PFSK-1 (cell line): ENCODE measurements around the gene ADGRL2.

Experiments used
- FOXP2 ChIP-seq: optimal IDR thresholded peaks from 2 replicates; pipeline ENCODE3; 2011; ENCODE audit warnings: borderline replicate concordance, control low read depth, inconsistent platforms; ENCODE audit not compliant: insufficient read depth; ENCODE audit errors: extremely low read length, extremely low read depth
- POLR2AphosphoS5 ChIP-seq: IDR thresholded peaks from 2 replicates; pipeline ENCODE4 v1.6.1; 2012; ENCODE audit warnings: low read depth, mild to moderate bottlenecking, control low read depth, low read length, moderate library complexity
- REST ChIP-seq, 2 experiments: IDR thresholded peaks; 2 replicates each; pipeline versions ENCODE4 v1.6.1 to v1.8.0; 2011 to 2012; ENCODE audit warnings: low read depth in 2 of 2, low read length in 2 of 2, control low read depth in 1 of 2, inconsistent platforms in 1 of 2, mild to moderate bottlenecking in 1 of 2, moderate library complexity in 1 of 2; ENCODE audit not compliant: insufficient read depth in 1 of 2
- SIN3A ChIP-seq: IDR thresholded peaks from 2 replicates; pipeline ENCODE4 v1.6.1; 2012; ENCODE audit warnings: mild to moderate bottlenecking, low read length, moderate library complexity, borderline replicate concordance; ENCODE audit not compliant: insufficient read depth
- TAF1 ChIP-seq: IDR thresholded peaks from 2 replicates; pipeline ENCODE4 v1.6.1; 2012; ENCODE audit warnings: low read length, control low read depth, borderline replicate concordance; ENCODE audit not compliant: insufficient read depth

The ADGRL2 gene

GRCh38 chr1:81850495-81850894 lies 49.8 kb downstream of the ADGRL2 start:
- TF ChIP-seq FOXP2 (no peak), REST (IDR thresholded peaks at IDR 0.05; ENCODE audit: insufficient read depth in 1 of 2, low read depth in 2 of 2, low read length in 2 of 2) (no peak), TAF1 (no peak), POLR2AphosphoS5 (no peak), SIN3A (no peak)

DNA sequence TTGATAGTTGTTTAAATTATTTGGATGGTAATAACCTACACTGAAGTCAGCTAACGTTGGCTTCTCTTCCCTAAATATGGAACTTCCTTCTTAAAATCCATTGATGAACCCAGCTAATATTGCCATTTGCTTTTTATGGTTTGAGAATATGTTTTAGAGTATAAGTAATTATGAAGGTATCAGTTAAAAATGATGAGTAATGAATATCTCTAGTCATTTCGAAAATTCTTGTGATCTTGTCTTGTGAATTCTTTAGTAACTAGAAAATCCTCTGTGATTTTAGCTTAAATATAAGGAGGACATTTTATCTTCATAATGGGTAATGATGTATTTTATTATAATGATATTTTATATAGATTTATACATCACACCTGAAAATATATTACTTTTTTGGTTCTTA lies 50.5 kb downstream of the ADGRL2 start:
- TF ChIP-seq POLR2AphosphoS5 (no peak), SIN3A (no peak), TAF1 (no peak), FOXP2 (no peak), REST (IDR thresholded peaks at IDR 0.05; ENCODE audit: insufficient read depth in 1 of 2, low read depth in 2 of 2, low read length in 2 of 2) (no peak)

DNA sequence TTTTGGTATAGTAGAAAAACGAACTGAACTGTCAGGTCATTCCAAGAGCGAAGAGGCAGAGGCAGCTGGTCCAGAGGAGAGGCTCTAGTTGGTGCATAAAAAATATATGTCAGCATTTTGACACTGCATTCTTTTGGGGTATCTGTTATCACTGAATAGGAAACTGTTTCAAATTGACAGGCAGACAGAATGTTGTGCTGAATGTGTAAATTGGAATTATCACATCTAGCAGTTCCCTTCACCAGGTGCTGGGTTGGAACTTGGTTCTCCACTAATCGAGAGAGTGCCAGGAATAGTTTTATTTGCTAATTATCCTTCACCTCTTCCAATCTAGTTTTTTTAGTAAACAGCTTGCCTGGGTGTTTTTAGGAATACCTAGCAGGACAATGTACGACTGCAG lies 52.2 kb downstream of the ADGRL2 start:
- TF ChIP-seq SIN3A = no peak
- TF ChIP-seq POLR2AphosphoS5 = no peak
- no peak for TF ChIP-seq TAF1
- no peak for TF ChIP-seq FOXP2
- TF ChIP-seq REST (IDR thresholded peaks at IDR 0.05; ENCODE audit: insufficient read depth in 1 of 2, low read depth in 2 of 2, low read length in 2 of 2) = no peak

DNA sequence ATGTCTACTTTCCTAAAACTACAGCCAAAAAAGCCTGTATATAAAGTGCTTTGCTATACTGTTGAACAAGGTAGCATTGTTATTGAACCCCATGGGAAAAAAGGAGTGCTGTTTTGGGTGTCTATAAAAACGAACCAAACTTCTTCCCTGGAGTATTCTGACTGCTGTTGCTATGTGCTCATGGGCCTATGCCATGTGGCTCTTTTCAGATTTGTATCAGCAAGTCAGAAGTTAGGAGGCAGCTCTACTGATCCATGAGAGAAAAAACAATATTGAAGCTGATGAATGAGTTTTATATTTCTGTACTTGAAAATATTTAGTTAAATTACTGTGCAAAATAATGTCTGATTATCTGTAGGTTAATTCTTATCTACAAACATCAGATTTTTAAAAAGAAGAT lies 66.5 kb downstream of the ADGRL2 start:
- TF ChIP-seq TAF1 (no peak), POLR2AphosphoS5 (no peak), SIN3A (no peak), REST (IDR thresholded peaks at IDR 0.05; ENCODE audit: insufficient read depth in 1 of 2, low read depth in 2 of 2, low read length in 2 of 2) (no peak), FOXP2 (no peak)

GRCh38 chr1:81869307-81869706 lies 68.6 kb downstream of the ADGRL2 start:
- TF ChIP-seq FOXP2 (no peak), SIN3A (no peak), REST (IDR thresholded peaks at IDR 0.05; ENCODE audit: insufficient read depth in 1 of 2, low read depth in 2 of 2, low read length in 2 of 2) (no peak), POLR2AphosphoS5 (no peak), TAF1 (no peak)
